Endothelial cell of umbilical vein (primary cell): ENCODE data around the gene CCDC18. TPM values are rescaled to one million over a fixed set of nuclear protein-coding genes. Genes with fewer than 3 reads are reported as not detected.
"Not testable (repeated sequence)": the region's sequence is repeated elsewhere in the genome, so short reads cannot be mapped to it uniquely, and the experiment has no call there.

Experiments used
- BruUV-seq: library from RNA; stranded (reverse); fragments of 400-500 nt; replicated peaks from 2 replicates; lab custom pipeline; 2021; lab: Mats Ljungman, UMichigan
- CTCF ChIA-PET: fragments of 300-600, 350-600 bp; sonication (Branson Sonifier 250); formaldehyde crosslinking; loops from one replicate; lab custom pipeline; 2021; ENCODE audit warnings: antibody characterized with exemption, inconsistent platforms; lab: Charles Lee
- POLR2A ChIA-PET: fragments of 300-600, 350-600 bp; sonication (Branson Sonifier 250); formaldehyde crosslinking; loops from one replicate; lab custom pipeline; 2021; ENCODE audit warnings: antibody characterized with exemption, inconsistent platforms; lab: Charles Lee
- DNase-seq: peaks from one replicate; pipeline ENCODE4 v3.0.0-alpha.2; 2011; ENCODE audit warnings: low read depth, low spot score
- FAIRE-seq: peaks from 2 replicates; lab custom pipeline; 2011; peaks lifted over from hg19 to GRCh38; lab: Jason Lieb, UNC
- H2AFZ ChIP-seq: 2 replicates; pipeline ENCODE4 v1.6.0; 2012; ENCODE audit warnings: low read depth, low read length, control low read depth, inconsistent platforms
- H3K27ac ChIP-seq: 2 replicates; pipeline ENCODE4 v1.5.1; 2011; ENCODE audit warnings: low read depth, mild to moderate bottlenecking, control low read depth, low read length, moderate library complexity; ENCODE audit not compliant: insufficient read depth
- H3K27me3 ChIP-seq, 2 experiments: 2 replicates each; pipeline versions ENCODE4 v1.6.0 to v1.6.1; 2011; ENCODE audit warnings: low read length in 2 of 2, mixed read lengths in 1 of 2; ENCODE audit not compliant: control insufficient read depth in 2 of 2, insufficient read depth in 2 of 2
- H3K36me3 ChIP-seq, 2 experiments: 2 replicates in 1 of 2; 3 replicates in 1 of 2; pipeline ENCODE4 v1.5.1; 2011; ENCODE audit warnings: low read length in 2 of 2, mild to moderate bottlenecking in 1 of 2, moderate library complexity in 1 of 2; ENCODE audit not compliant: control insufficient read depth in 2 of 2, insufficient read depth in 2 of 2; ENCODE audit errors: extremely low read depth in 1 of 2
- H3K4me1 ChIP-seq: 3 replicates; pipeline ENCODE4 v1.5.1; 2011; ENCODE audit warnings: mild to moderate bottlenecking, low read length; ENCODE audit not compliant: control insufficient read depth, insufficient read depth; ENCODE audit errors: extremely low read depth
- H3K4me2 ChIP-seq: 2 replicates; pipeline ENCODE4 v1.6.1; 2011; ENCODE audit warnings: low read length, control low read depth, mixed read lengths; ENCODE audit not compliant: insufficient read depth
- H3K4me3 ChIP-seq, 3 experiments: fragments of 200-600 bp in 1 of 3; sonication (generic), shearing (Covaris generic) in 1 of 3; replicated peaks in 1 of 3; 2 replicates each; pipeline ENCODE4 v1.5.1; 2011 to 2016; ENCODE audit warnings: control low read depth in 3 of 3, low read length in 3 of 3, mild to moderate bottlenecking in 2 of 3, inconsistent platforms in 1 of 3, low read depth in 1 of 3, moderate library complexity in 1 of 3; ENCODE audit not compliant: insufficient read depth in 1 of 3
- H3K79me2 ChIP-seq: 2 replicates; pipeline ENCODE4 v1.6.0; 2012; ENCODE audit warnings: low read length, inconsistent platforms; ENCODE audit not compliant: control insufficient read depth, insufficient read depth
- H3K9ac ChIP-seq: replicated peaks from 2 replicates; pipeline ENCODE3; 2011; ENCODE audit warnings: low read length, control low read depth; ENCODE audit not compliant: insufficient read depth; ENCODE audit errors: extremely low read depth
- H3K9me1 ChIP-seq: replicated peaks from 3 replicates; pipeline ENCODE4 v1.6.0; 2011; ENCODE audit warnings: mild to moderate bottlenecking, low read length; ENCODE audit not compliant: control insufficient read depth, insufficient read depth; ENCODE audit errors: extremely low read depth
- H3K9me3 ChIP-seq: replicated peaks from 2 replicates; pipeline ENCODE4 v1.5.1; 2012; ENCODE audit warnings: low read length, inconsistent platforms; ENCODE audit not compliant: control insufficient read depth, insufficient read depth
- H4K20me1 ChIP-seq: replicated peaks from 2 replicates; pipeline ENCODE3; 2011; ENCODE audit warnings: mild to moderate bottlenecking, low read length; ENCODE audit not compliant: control insufficient read depth, insufficient read depth; ENCODE audit errors: extremely low read depth
- CTCF ChIP-seq, 2 donors: IDR thresholded peaks; 1 replicate in 1 of 2; 2 replicates in 1 of 2; pipeline ENCODE4 v1.5.1; 2011; ENCODE audit warnings: low read length in 2 of 2, mild to moderate bottlenecking in 2 of 2, moderate library complexity in 2 of 2, control low read depth in 1 of 2, inconsistent platforms in 1 of 2, low read depth in 1 of 2; ENCODE audit not compliant: insufficient read depth in 1 of 2; ENCODE audit errors: extremely low read depth in 1 of 2
- EZH2 ChIP-seq: IDR thresholded peaks from 2 replicates; pipeline ENCODE4 v1.6.1; 2012; ENCODE audit warnings: borderline replicate concordance, low read depth, mild to moderate bottlenecking, moderate library complexity, low read length, inconsistent platforms; ENCODE audit not compliant: severe bottlenecking
- FOS ChIP-seq: IDR thresholded peaks from 2 replicates; pipeline ENCODE4 v1.6.1; 2011; ENCODE audit warnings: mild to moderate bottlenecking, low read length, moderate library complexity, borderline replicate concordance; ENCODE audit not compliant: insufficient read depth
- GATA2 ChIP-seq: IDR thresholded peaks from 2 replicates; pipeline ENCODE4 v1.7.0; 2011; ENCODE audit warnings: low read depth, mild to moderate bottlenecking, moderate library complexity, mixed read lengths, low read length; ENCODE audit not compliant: insufficient read length, insufficient read depth
- JUN ChIP-seq: IDR thresholded peaks from 2 replicates; pipeline ENCODE4 v1.6.1; 2011; ENCODE audit warnings: borderline replicate concordance, low read depth; ENCODE audit not compliant: insufficient read length, insufficient read depth
- POLR2AphosphoS5 ChIP-seq: IDR thresholded peaks from 2 replicates; pipeline ENCODE4 v1.6.1; 2012; ENCODE audit warnings: low read depth, mild to moderate bottlenecking, control low read depth, low read length, moderate library complexity; ENCODE audit not compliant: insufficient read depth
- dilution Hi-C: fragments of 300-500 bp; cut with MboI; formaldehyde crosslinking; loops from one replicate; pipeline ENCODE4 v1.15.0; 2019; ENCODE audit warnings: low sequenced_read_pairs; ENCODE audit not compliant: extremely low pct_ligation_motif_present
- intact Hi-C: fragments of 100-400 bp; cut with micrococcal nuclease; formaldehyde crosslinking; loops from one replicate; pipeline ENCODE4 v1.10.0; 2022
- polyA plus RNA-seq, 4 experiments: library from polyadenylated mRNA; depleted of rRNA in 3 of 4; stranded (reverse) in 3 of 4; unstranded in 1 of 4; fragments of >200 nt; gene quantifications; 2 replicates each; pipeline versions ENCODE4 v1.2.1 to v1.2.3, GENCODE V29; 2011 to 2012; ENCODE audit warnings: missing spikeins in 1 of 4
- total RNA-seq: library from RNA; stranded (reverse); gene quantifications from 2 replicates; pipeline ENCODE4 v1.2.3, GENCODE V29; 2021
- TF ChIP-seq, protein P1 (sequence below): IDR thresholded peaks from 2 replicates; pipeline ENCODE4 v1.6.1; 2011; ENCODE audit not compliant: insufficient read depth, insufficient read length

The CCDC18 gene
- total and polyA plus RNA-seq, 2 donors (not counting 3 experiments of a cell fraction or from before 2014, with no cell fraction given), result 2.2 to 11.2 TPM

GRCh38 chr1:93239863-93240262 is 59.3 kb downstream of the CCDC18 start:
- dilution Hi-C loops, result no loop called here

GRCh38 chr1:93243233-93243632 is 62.7 kb downstream of the CCDC18 start:
- FAIRE-seq, H3K4me1 ChIP-seq, BruUV-seq, H3K4me2 ChIP-seq, CTCF ChIA-PET, H3K36me3 ChIP-seq, H3K9me1 ChIP-seq, H3K27ac ChIP-seq, H3K27me3 ChIP-seq, H4K20me1 ChIP-seq, H3K4me3 ChIP-seq, dilution Hi-C loops, H3K79me2 ChIP-seq, POLR2A ChIA-PET, H3K9ac ChIP-seq, intact Hi-C loops, H3K9me3 ChIP-seq, DNase-seq, H2AFZ ChIP-seq: not testable (repeated sequence)

More at GRCh38 chr1:93239863-93240262, 59.3 kb downstream of the CCDC18 start:
- FAIRE-seq (no peak), DNase-seq (no peak)
- intact Hi-C loops, result no loop called here
- no peak overlapping the region for H3K4me2 ChIP-seq
- no peak overlapping the region for H3K4me3 ChIP-seq
- H3K9ac ChIP-seq, result no peak overlapping the region
- H3K36me3 ChIP-seq, result peaks cover 0 to 7% of the 10 kb centered on the region in 2 experiments
- no TSS peak for BruUV-seq
- no peaks in the 10 kb centered on the region for H3K9me3 ChIP-seq
- H2AFZ ChIP-seq, result no peak overlapping the region
- CTCF ChIA-PET, result no interaction called here
- H3K27ac ChIP-seq, result no peak overlapping the region
- H3K4me1 ChIP-seq, result no peaks in the 10 kb centered on the region
- H3K9me1 ChIP-seq, result no peaks in the 10 kb centered on the region
- no peaks in the 10 kb centered on the region for H4K20me1 ChIP-seq
- no peaks in the 10 kb centered on the region for H3K27me3 ChIP-seq
- no peak for TF ChIP-seq JUN
- TF ChIP-seq EZH2, result no peak
- TF ChIP-seq CTCF (IDR thresholded peaks at IDR 0.05; ENCODE audit: extremely low read depth in 1 of 2, insufficient read depth in 1 of 2, low read depth in 1 of 2, low read length in 2 of 2), result no peak
- TF ChIP-seq FOS, result no peak
- TF ChIP-seq GATA2, result no peak
- TF ChIP-seq, protein P1, sequence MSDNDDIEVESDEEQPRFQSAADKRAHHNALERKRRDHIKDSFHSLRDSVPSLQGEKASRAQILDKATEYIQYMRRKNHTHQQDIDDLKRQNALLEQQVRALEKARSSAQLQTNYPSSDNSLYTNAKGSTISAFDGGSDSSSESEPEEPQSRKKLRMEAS, result no peak
- TF ChIP-seq POLR2AphosphoS5, result no peak
- H3K79me2 ChIP-seq, result no peaks in the 10 kb centered on the region
- POLR2A ChIA-PET, result no interaction called here
